ENCODE data around the gene RNF123. TPM values are rescaled to one million over a fixed set of nuclear protein-coding genes. Genes with fewer than 3 reads are reported as not detected.
"Not testable (repeated sequence)": the region's sequence is repeated elsewhere in the genome, so short reads cannot be mapped to it uniquely, and the experiment has no call there.

Gene RNF123
- total and polyA plus RNA-seq, 5 experiments from 2014 or later, result 8.8 to 70.0 (median 20.4) TPM

DNA sequence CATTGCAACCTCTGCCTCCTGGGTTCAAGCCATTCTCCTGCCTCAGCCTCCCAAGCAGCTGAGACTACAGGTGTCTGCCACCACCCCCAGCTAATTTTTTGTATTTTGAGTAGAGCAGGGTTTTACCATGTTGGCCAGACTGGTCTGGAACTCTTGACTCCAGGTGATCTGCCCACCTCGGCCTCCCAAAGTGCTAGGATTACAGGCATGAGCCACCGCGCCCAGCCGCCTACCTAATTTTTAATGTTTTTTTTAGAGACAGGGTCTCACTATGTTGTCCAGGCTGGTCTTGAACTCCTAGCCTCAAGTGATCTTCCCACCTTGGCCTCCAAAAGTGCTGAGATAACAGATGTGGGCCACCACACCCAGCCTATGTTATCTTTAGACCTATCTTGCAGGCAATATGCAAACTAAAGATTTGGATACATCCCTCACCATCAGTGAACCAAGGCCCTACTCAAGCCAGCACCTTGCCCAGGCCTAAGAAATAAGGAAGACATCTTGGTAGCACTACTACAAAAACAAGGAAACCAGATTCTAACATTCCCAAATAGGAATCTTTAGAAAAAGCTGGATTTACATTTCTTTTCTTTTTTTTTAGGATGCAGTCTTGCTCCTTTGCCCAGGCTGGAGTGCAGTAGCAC lies 40.7 kb downstream of the RNF123 start:
- peaks cover 0 to 48% (median 8%) of the 10 kb centered on the region in 3 donors for H3K36me3 Mint-ChIP-seq
- no peak overlapping the region for H3K27ac Mint-ChIP-seq
- POLR2A ChIA-PET, result interaction anchor here (0.7 kb wide), 1 partner anchor 9 kb away, joined by 4 read pairs; no protein-coding TSS in a partner anchor
- no peaks in the 10 kb centered on the region for H3K27me3 Mint-ChIP-seq
- no peak for DNase-seq
- peaks cover 0 to 2% (median 0%) of the 10 kb centered on the region in 4 donors for H3K4me1 Mint-ChIP-seq
- ATAC-seq, result no peak
- no peak overlapping the region for H3K4me3 Mint-ChIP-seq
- H3K9me3 Mint-ChIP-seq, result no peaks in the 10 kb centered on the region

DNA sequence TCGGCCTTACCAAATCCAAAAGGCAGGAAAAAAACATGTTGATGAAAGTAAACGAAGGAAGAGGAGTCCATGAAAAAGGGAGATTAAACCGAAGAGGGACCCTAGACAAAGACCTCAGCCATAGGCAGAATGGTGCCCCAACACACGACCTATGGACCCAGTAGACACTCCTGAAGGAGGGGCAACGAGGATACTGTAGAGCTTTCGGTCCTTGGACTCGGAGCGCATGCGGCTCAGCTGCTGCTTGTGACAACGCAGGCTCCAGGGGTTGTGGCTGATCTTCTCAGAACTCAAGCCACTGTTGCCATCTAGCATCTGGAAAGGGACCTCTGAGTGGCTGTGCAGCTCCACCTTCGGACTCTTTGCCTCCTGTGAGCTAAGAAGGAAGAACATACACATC lies 43.2 kb downstream of the RNF123 start:
- POLR2A ChIA-PET, result interaction anchor here (1.3 kb wide), 1 partner anchor 9 kb away, joined by 3 read pairs; the partner anchor contains the start of gene GMPPB
- H3K36me3 Mint-ChIP-seq, result peaks cover 0 to 66% (median 10%) of the 10 kb centered on the region in 3 donors
- H3K4me1 Mint-ChIP-seq, result peaks cover 0 to 2% (median 0%) of the 10 kb centered on the region in 4 donors

DNA sequence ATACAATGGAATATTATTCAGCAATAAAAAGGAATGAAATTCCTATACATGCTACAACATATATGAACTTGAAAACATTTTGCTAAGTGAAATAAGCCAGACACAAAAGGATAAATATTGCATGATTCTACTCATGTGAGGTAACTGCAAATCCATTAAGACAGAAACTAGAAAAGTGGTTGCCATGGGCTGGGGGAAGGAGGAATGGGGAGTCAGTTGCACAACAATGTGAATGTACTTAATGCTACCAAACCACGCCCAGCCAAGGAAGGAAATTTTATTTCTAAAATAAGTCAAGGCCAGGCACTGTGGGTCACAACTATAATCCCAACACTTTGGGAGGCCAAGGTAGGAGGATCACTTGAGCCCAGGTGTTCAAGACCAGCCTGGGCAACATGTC lies 44.2 kb downstream of the RNF123 start:
- no peaks in the 10 kb centered on the region for H3K27me3 Mint-ChIP-seq
- H3K4me3 Mint-ChIP-seq, result no peak overlapping the region
- no peak overlapping the region for H3K27ac Mint-ChIP-seq
- peaks cover 0 to 2% (median 1%) of the 10 kb centered on the region in 4 donors for H3K4me1 Mint-ChIP-seq
- POLR2A ChIA-PET, result interaction anchor here (0.6 kb wide), 1 partner anchor 1215 kb away, joined by 5 read pairs; no protein-coding TSS in a partner anchor
- DNase-seq (no peak), ATAC-seq (no peak)
- no peaks in the 10 kb centered on the region for H3K9me3 Mint-ChIP-seq
- H3K36me3 Mint-ChIP-seq, result peaks cover 0 to 69% (median 10%) of the 10 kb centered on the region in 3 donors

More for the DNA sequence above, 43.2 kb downstream of the RNF123 start:
- Mint-ChIP-seq H3K9me3 (no peaks in the 10 kb centered on the region), H3K27me3 (no peaks in the 10 kb centered on the region), H3K4me3 (no peak overlapping the region), H3K27ac (peak overlapping the region in 1 of 10 donors; percentile 72)
- ATAC-seq (no peak), DNase-seq (no peak)

DNA sequence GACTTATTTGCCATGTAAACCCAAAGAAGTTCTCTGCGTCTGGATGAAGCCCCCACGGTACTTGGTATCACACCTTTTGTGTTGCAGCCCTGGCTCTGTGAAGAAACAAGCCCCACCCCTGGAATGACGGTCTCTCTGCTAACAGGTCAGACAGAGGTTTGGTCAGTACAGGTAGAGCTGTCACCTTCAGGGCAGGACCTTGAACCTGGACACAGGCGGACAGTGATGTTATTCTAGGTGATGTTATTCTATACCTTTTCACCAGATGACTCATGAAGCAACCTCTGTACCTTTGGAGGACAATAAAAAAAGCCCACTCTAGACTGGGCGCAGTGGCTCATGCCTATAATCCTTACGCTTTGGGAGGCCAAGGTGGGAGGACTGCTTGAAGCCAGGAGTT lies 45.4 kb downstream of the RNF123 start:
- DNase-seq (no peak), ATAC-seq (no peak)
- Mint-ChIP-seq H3K27ac (no peak overlapping the region), H3K27me3 (no peaks in the 10 kb centered on the region), H3K4me3 (no peak overlapping the region), H3K4me1 (peaks cover 0 to 6% (median 4%) of the 10 kb centered on the region in 4 donors), H3K36me3 (peaks cover 0 to 76% (median 10%) of the 10 kb centered on the region in 3 donors), H3K9me3 (no peaks in the 10 kb centered on the region)
- POLR2A ChIA-PET, result interaction anchor here (1.1 kb wide), 1 partner anchor 9 kb away, joined by 3 read pairs; no protein-coding TSS in a partner anchor

DNA sequence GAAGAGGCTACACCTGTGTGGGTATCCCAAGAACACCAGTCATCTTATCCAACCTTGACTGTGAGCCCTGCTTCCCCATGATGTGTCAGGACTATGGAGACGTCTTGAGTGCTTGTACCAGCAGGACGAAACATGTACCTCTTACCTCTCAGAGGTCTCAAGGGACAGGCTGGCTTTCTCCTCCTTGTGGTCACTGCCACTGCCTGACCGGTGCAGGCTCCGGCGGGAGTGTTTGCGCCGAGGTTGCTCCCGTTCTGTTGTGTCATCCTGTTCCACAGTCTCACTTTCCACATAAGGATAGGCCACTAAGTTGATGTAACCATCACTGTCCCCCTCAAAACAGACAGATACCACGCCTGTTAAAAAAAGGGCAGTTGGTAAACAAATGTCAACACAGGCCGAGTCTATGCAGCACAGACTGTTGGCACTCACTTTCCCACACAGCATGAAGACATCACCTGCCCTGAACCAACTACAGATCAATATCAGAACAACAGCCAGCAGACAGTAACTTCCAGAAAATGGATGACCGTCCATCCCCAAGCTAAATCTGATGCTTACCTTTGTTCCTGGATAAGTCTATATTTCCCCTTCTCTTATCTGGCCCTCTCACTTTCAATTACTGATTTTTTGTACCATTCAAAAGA lies 48.8 kb downstream of the RNF123 start:
- DNase-seq (no peak), ATAC-seq (no peak)
- POLR2A ChIA-PET, result no interaction called here
- H3K27me3 Mint-ChIP-seq, result no peaks in the 10 kb centered on the region
- peak overlapping the region in 7 of 10 donors; percentile 7 to 77 (median 60) for H3K27ac Mint-ChIP-seq
- peaks cover 0 to 8% (median 4%) of the 10 kb centered on the region in 4 donors for H3K4me1 Mint-ChIP-seq
- no peaks in the 10 kb centered on the region for H3K9me3 Mint-ChIP-seq
- H3K36me3 Mint-ChIP-seq, result peaks cover 0 to 55% (median 4%) of the 10 kb centered on the region in 3 donors
- no peak overlapping the region for H3K4me3 Mint-ChIP-seq

DNA sequence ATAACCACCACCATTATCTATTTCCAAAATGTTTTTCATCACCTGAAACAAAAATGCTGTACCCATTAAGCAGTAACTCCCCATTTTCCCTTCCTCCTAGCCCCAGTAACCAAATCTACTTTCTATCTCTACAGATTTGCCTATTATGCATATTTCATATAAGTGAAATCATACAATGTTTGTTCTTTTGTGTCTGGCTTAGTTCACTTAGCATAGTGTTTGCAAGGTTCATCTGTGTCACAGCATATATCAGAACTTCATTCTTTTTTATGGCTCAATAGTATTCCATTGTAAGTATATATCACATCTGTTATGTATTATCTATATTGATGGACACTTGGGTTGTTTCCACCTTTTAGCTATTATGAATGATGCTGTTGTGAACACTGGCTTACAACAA lies 51.1 kb downstream of the RNF123 start:
- Mint-ChIP-seq H3K36me3 (peaks cover 0 to 59% (median 2%) of the 10 kb centered on the region in 3 donors), H3K27ac (peak overlapping the region in 2 of 10 donors; percentile 44 to 51)
- POLR2A ChIA-PET, result no interaction called here

DNA sequence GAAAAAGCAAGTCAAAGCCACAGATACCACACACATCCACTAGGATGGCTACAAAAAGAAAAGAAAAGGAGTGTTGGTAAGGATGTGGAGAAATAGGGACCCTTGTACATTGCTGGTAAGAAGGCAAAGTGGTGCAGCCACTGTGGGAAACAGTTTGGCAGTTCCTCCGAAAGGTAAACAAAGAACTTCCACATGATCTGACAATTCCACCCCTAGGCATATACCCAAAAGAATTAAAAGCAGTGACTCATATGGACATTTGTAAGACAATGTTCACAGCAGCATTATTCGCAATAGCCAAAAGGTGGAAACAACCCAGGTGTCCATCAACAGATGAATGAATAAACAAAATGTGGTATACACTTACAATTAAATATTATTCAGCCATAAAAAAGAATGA lies 56.6 kb downstream of the RNF123 start:
- DNase-seq (no peak), ATAC-seq (no peak)
- Mint-ChIP-seq H3K9me3 (no peaks in the 10 kb centered on the region), H3K4me1 (peaks cover 6 to 19% (median 14%) of the 10 kb centered on the region in 4 donors), H3K36me3 (peaks cover 0 to 56% (median 4%) of the 10 kb centered on the region in 3 donors), H3K4me3 (no peak overlapping the region), H3K27me3 (no peaks in the 10 kb centered on the region), H3K27ac (peak overlapping the region in 1 of 10 donors; percentile 5)
- POLR2A ChIA-PET, result no interaction called here

More for the DNA sequence above, 51.1 kb downstream of the RNF123 start:
- no peaks in the 10 kb centered on the region for H3K9me3 Mint-ChIP-seq
- ATAC-seq, result no peak
- no peaks in the 10 kb centered on the region for H3K27me3 Mint-ChIP-seq
- no peak for DNase-seq
- no peak overlapping the region for H3K4me3 Mint-ChIP-seq
- peaks cover 5 to 13% (median 10%) of the 10 kb centered on the region in 4 donors for H3K4me1 Mint-ChIP-seq

DNA sequence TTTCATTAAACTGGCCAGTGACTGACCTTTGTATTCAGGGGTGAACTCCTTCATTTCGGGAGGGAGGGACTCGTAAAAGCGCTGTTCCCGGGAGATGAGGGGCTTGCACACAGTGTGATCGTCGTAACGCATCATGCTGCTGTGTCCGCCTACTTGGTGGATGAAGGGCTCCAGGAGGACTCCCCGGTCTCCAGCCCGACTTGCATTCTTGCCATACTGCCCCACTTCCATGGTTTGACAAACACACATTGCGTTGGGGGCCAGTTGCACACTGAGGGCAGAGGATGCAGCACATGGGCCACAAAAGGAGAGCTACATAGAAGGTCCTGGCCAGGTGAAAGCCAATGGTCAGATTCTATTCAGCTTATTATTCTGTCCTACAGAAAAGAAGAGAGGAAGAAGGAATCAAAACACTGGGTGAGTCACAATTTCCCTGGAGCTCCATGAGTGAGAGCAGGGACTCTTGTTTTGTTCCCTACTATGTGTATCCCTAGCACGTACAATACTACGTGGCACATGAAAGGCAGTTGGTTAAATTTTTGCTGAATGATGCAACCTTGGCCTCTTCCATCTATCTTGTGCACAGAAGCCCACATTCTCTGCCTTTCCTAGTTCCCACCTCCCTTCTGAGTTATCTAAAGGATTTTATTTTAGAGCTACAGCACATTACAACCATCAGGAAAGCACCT lies 58.6 kb downstream of the RNF123 start:
- Mint-ChIP-seq H3K9me3 (no peaks in the 10 kb centered on the region), H3K36me3 (peaks cover 0 to 59% (median 8%) of the 10 kb centered on the region in 3 donors), H3K4me1 (peaks cover 7 to 20% (median 14%) of the 10 kb centered on the region in 4 donors), H3K4me3 (no peak overlapping the region), H3K27me3 (no peaks in the 10 kb centered on the region), H3K27ac (peak overlapping the region in 2 of 10 donors; percentile 53 to 71)
- POLR2A ChIA-PET, result no interaction called here
- no peak for ATAC-seq
- no peak for DNase-seq

DNA sequence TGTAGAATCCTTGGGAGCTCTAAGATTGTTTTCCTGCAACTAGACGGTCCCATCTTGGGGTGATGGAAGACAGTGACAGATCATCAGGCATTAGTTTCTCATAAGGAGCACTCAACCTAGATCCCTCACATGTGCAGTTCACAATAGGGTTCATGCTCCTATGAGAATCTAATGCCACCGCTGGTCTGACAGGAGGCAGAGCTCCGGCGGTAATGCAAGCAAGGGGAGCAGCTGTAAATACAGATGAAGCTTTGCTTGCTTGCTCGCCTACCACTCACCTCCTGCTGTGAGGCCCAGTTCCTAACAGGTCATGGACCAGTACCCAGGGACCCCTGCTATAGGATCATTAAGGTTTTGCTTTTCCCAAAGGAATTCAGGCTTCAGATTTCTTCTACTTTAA lies 59.5 kb downstream of the RNF123 start:
- POLR2A ChIA-PET, H3K27me3 Mint-ChIP-seq: not testable (repeated sequence)

DNA sequence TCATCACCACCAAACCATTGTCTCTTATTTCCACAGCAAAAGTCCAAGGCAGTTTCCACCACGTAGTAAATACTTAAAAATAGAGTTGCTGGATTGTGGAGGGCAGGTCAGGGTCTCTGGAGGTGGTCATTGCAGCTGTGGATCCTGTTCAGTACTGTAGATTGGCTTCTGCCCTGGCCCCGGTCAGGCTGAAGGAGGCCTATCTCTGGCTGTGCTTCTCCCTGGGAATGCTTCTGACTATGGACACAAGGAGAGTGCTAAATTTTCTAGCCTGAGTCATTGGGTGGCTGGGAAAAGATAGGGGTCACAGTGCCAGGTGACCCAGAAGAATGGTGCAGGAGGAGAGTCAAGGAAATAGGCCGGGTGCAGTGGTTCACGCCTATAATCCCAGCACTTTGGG lies 60.7 kb downstream of the RNF123 start:
- Mint-ChIP-seq H3K9me3 (no peaks in the 10 kb centered on the region), H3K4me1 (peaks cover 14 to 30% (median 25%) of the 10 kb centered on the region in 4 donors), H3K4me3 (no peak overlapping the region), H3K27me3 (no peaks in the 10 kb centered on the region), H3K27ac (peak overlapping the region in 3 of 10 donors; percentile 29 to 65 (median 61)), H3K36me3 (peaks cover 0 to 57% (median 8%) of the 10 kb centered on the region in 3 donors)
- POLR2A ChIA-PET, result no interaction called here
- no peak for ATAC-seq
- DNase-seq, result no peak

More for the DNA sequence above, 59.5 kb downstream of the RNF123 start:
- H3K9me3 Mint-ChIP-seq, DNase-seq, H3K4me3 Mint-ChIP-seq, ATAC-seq: not testable (repeated sequence)
- peaks cover 0 to 62% (median 8%) of the 10 kb centered on the region in 3 donors for H3K36me3 Mint-ChIP-seq
- H3K4me1 Mint-ChIP-seq, result peaks cover 12 to 30% (median 20%) of the 10 kb centered on the region in 4 donors
- peak overlapping the region in 1 of 10 donors; percentile 25 for H3K27ac Mint-ChIP-seq

DNA sequence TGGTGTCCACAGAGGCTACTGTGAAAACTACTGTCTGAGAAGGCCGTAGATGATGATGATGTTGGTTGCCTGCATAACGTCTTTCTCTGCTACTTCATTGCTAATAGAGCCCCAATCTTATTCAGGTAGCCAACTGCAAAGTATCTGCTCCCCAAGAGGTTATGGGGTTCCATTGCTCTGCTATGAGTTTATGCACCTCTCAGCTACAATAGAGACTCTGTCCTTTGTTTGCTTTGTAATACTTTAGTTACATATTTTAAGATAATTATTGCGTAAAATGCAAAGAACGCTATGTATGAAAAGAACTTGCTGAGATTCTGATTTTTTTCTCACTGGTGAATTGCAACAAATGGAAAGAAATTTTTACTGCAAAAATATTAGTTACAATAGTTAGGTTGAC lies 62.1 kb downstream of the RNF123 start:
- POLR2A ChIA-PET, result no interaction called here
- H3K36me3 Mint-ChIP-seq, result peaks cover 0 to 50% (median 4%) of the 10 kb centered on the region in 3 donors
- no peak overlapping the region for H3K27ac Mint-ChIP-seq

DNA sequence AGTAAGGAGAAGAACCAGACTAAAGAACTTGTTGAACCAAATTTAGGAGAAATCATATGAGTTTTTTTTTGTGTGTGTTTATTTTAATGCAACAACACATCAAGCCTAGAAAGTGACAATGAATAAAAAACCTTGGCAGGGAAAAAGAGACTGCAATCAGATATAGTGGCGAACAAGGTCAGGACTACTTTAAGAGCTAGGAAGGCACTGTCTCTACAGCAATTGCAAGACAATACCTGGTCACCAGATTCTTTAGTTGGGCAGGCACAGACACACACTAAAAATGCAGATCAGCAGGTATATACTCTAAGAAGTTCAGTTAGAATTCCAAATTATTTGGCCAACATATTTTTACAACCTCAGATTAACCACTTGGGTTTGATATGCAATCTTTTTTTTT lies 65.2 kb downstream of the RNF123 start:
- POLR2A ChIA-PET, result no interaction called here
- Mint-ChIP-seq H3K4me1 (peaks cover 31 to 49% (median 47%) of the 10 kb centered on the region in 4 donors), H3K27me3 (no peaks in the 10 kb centered on the region), H3K36me3 (peaks cover 0 to 40% (median 4%) of the 10 kb centered on the region in 3 donors), H3K4me3 (no peak overlapping the region), H3K9me3 (no peaks in the 10 kb centered on the region), H3K27ac (peak overlapping the region in 1 of 10 donors; percentile 27)
- ATAC-seq, result no peak
- no peak for DNase-seq

More for the DNA sequence above, 62.1 kb downstream of the RNF123 start:
- Mint-ChIP-seq H3K4me3 (no peak overlapping the region), H3K27me3 (no peaks in the 10 kb centered on the region), H3K9me3 (no peaks in the 10 kb centered on the region), H3K4me1 (peaks cover 20 to 38% (median 33%) of the 10 kb centered on the region in 4 donors)
- ATAC-seq (no peak), DNase-seq (no peak)

All from naive thymus-derived CD8-positive, alpha-beta T cell (primary cell).